HL-60/S4 treated with phorbol 12-myristate 13-acetate at 8.2 ng/mL for 4 days and 3 days (cell line): ENCODE results near the gene SIPA1L3.

ENCODE experiments used
- in situ Hi-C: fragments of 300-500 bp; cut with MboI; formaldehyde crosslinking; loops from 2 replicates; pipeline ENCODE4 v1.15.0; 2022; ENCODE audit warnings: low sequenced_read_pairs

Gene SIPA1L3

DNA sequence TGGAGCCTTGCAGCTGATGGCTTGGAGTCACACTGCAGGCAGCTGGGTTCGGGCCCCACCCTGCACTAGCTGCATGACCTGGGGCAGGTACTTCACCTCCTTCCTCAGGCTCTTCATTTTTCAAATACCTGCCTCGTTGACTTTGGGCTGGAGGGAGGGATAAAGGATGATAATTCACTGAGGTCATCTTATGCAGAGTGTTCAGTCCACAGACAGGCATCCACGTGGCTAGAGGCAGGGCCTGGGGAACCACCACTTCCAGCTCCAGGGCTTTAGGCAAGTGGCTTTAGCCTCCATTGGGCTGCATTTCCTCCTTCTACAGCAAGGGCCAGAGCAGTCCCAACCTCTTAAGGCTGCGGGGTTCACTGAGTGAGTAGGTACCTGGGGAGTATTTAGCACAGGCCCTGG is 84.8 kb downstream of the SIPA1L3 start:
- in situ Hi-C loops = no loop called here

- in situ Hi-C loops = no loop called here
Observed at GRCh38 chr19:37992761-37993160, 85.8 kb downstream of the SIPA1L3 start.

GRCh38 chr19:37994823-37995130 is 87.8 kb downstream of the SIPA1L3 start:
- in situ Hi-C loops = no loop called here

- in situ Hi-C loops = no loop called here
Observed at GRCh38 chr19:37995346-37995745, 88.3 kb downstream of the SIPA1L3 start.

DNA sequence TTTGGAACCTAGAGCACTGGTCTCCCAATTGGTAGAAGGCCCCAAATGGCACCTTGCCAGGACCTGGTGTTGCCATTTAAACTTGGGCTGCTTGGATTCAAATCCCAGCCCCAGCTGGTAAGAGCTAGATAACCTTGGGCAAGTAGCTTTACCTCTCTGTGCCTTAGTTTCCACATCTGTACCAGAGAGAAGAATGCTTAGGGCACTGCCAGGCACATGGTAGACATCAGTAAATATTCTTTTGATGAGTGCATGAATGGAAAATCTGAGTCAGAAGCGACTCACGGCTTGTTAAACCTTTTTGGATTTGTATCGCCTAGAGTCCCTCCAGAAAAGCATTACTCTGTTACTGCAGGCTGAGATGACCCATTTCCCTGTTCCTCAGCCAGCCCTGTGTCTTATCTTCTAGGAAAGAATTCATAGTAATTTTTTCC is 90.9 kb downstream of the SIPA1L3 start:
- in situ Hi-C loops = no loop called here

DNA sequence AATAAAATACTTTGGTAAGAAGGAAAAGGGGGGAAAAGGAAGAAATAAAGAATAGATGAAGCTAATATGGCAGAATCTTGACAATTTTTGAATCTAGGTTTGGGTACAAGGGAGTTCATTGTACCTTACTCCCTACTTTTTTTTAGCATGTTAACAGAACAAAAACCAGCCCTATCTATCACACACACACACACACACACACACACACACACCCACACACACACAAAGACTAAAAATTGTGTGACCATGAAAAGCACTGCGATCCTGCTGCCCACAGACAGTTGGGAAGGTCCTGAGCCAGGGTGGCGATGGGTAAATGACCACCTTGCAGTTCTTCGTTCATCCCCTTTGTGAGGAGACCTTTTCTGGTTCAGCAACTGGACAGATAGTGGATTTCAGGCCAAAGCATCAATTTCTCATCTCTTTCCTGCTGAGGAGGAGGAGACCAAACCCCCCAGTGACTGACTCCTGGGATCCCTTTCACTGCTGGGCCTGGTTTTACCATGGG is 91.8 kb downstream of the SIPA1L3 start:
- in situ Hi-C loops = no loop called here

GRCh38 chr19:37999309-38000213 is 92.6 kb downstream of the SIPA1L3 start:
- in situ Hi-C loops = no loop called here

DNA sequence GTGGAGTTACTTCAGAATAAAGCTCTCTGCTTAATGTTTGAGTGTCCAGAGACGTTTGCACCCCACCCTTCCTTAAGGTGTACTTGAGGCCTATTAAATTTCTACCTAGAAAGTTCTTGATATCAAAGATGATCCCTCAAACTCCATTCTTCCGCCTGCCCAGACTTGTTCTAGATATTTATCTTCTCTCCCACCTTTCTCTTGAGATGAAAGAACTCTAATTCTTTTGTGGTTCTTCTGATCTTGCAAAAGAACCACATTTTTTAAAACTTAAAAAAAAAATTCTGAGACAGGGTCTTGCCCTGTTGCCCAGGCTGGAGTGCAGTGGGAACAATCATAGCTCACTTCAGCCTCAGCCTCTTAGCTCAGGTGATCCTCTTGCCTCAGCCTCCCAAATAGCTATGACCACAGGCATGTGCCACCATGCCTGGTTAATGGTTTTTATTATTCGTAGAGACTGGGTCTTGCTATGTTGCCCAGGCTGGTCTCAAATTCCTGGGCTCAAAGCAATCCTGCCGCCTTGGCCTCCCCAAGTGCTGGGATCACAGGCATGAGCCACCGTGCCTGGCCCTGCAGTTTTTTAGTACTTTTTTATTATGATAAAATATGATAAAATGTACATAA is 94.3 kb downstream of the SIPA1L3 start:
- in situ Hi-C loops = no loop called here

GRCh38 chr19:38003438-38004185 is 96.6 kb downstream of the SIPA1L3 start:
- in situ Hi-C loops = no loop called here

- in situ Hi-C loops = no loop called here
Observed at GRCh38 chr19:38004186-38004520, 97.1 kb downstream of the SIPA1L3 start.

DNA sequence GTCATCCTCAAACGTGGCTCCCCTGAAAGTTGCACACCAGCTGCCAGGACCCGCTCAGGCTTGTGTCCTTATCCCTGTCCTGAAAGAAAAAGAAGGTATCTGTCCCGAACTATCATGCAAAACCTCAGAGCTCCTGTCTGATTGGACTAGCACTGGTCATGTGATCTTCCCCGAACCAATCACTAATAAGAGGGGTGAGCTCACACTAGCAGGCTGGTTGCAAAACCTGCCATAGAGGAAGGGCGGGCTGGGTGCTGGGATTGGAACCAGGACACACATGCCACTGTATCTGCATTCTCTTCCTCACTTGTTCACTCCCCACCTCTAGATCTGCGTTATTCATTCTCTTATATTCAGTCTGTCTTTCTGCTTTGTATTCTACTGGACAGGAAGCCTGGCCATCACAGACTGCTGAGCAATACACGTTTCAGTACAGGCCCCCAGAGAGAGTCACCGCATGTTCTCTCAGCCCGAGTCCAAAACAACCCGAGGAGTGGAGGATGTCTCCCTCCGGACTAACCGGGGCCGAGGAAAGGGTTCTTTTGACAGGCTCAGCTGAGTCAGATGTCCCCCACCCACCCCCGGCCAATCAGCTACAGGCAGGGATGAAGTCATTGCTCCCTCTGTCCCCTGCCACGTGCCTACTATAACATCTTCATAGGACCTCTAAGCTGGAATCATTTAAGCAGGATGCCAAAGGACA is 97.7 kb downstream of the SIPA1L3 start:
- in situ Hi-C loops = no loop called here

DNA sequence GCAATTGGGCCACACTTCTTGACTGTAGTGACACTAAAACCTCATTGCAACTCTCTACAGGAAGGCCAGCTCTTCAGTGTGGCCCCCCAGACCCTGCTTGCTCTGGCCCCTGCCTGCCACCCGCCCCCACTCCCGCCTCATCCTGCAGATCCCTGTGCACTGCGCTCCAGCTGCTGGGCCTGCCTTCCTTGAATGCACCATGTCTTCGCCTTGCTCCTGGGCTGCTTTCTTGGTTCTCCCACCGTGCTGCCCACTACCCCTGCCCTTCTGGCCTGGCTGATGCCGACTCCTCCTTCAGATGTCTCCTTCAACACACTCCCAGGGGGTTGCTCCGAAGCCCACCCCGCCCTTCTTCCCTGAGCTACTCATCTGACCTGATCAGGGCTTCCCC is 98.2 kb downstream of the SIPA1L3 start:
- in situ Hi-C loops = no loop called here

GRCh38 chr19:38006361-38007045 is 99.5 kb downstream of the SIPA1L3 start:
- in situ Hi-C loops = no loop called here

DNA sequence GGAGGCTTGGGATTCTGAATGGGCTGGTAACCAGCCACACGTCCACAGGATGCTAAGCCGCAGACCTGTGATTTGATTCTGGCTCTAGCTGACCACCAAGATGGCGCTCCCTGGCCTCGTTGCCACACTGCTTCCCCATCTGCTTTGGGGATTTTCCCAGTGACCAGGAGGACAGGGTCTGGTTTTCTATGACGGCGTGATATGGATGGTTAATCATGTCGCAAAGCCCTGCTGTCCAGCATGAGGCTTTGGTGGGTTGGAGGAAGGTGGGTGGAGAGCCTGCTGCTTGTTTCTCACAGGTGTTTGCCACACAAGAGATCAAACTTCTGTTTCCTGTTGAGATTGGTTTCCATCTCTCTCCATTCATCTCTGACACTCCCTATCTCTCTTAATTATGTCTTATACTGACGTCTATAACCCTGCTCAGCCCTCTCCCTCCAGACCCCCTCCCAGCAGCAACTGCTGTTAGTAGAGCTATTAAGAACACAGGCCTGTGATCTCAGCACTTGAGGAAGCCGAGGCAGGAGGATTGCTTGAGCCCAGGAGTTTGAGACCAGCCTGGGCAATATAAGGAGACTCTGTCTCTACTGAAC is 102.7 kb downstream of the SIPA1L3 start:
- in situ Hi-C loops = no loop called here

GRCh38 chr19:38011426-38011825 is 104.4 kb downstream of the SIPA1L3 start:
- in situ Hi-C loops = no loop called here

DNA sequence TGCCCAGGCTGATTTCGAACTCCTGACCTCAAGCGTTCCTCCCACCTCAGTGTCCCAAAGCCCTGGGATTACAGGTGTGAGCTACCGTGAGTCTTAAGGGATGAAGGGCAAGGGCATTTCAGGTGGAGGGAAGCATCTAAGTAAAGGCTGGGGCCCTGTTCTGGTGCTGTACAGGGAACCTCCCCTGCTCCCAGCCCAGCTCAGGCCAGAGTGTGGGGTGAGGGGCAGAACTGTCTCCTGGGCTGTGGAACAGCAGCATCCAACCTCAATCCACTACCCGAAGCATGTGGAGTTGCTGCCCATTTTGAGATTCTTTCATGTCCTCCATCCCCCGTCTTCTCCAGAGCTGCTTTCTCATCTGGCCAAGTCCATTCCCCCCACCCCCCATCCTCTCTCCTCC is 105.3 kb downstream of the SIPA1L3 start:
- in situ Hi-C loops = no loop called here

DNA sequence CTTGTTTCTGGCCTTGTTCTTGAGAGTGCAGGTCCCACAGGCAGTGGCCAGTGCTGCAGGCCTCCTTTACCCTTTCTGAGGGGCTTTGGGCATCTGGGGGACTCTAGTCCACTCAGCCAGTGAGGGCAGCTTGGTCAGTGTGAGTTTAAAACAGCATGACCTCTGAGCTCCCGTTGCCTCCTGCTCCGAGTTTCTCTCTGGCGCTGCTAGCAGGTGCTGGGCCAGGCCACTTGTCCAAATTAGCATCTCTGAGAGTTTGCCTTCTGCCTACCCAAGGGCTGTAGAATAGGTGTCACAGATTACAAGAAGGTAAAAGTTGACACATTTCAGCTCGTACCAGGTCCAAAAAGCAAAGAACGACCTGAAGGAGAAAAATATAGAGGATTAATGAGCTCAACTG is 105.9 kb downstream of the SIPA1L3 start:
- in situ Hi-C loops = no loop called here

DNA sequence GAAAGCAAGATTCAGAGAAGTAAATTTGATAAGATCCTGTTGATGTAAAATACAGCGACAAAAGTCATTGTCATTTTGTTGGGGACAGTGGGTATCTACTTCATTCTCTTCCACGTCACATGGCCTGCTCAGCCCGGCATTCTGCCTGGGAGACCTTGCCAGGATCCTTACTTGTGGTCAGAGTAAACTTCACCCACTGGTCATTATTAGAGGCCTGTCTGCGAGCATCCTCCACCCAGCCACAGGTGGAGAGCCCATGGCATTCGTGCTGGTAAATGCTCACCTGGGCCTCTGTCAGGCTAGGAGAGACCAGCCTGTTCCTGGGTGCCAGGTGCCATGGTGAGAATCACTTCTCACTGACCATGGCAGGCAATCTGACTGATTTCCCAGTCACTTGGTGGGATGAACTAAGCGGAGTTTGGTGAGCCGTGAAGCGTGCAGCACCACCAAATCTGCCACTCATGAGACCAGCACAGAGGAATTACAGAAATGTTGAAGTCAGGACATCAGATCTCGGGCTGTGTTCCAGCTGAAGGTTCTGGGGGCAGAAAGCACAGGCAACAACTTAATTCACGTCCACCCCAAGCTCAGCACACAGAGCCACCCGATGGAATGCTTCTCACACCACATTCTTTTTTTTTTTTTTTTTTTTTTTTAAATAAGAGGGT is 107.0 kb downstream of the SIPA1L3 start:
- in situ Hi-C loops = no loop called here

DNA sequence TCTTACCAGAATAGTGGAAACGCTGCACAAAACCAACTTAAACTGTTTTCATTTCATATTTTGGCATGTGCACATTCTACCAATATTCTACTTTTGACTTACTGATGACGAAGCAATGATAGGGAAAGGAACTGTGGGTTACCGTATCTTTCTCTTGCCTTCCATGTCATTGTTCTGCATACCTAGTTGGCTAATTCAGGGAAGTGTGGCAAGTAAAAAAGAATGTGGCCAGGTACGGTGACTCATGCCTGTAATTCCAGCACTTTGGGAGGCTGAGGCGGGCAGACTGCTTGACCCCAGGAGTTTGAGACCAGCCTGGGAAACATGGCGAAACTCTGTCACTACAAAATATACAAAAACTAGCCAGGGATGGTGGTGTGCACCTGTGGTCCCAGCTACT is 108.2 kb downstream of the SIPA1L3 start:
- in situ Hi-C loops = no loop called here

- in situ Hi-C loops = no loop called here
Observed at GRCh38 chr19:38015761-38016160, 108.8 kb downstream of the SIPA1L3 start.
